ENCODE data around the gene ZNF469.

The ZNF469 gene

GRCh38 chr16:88430524-88431446, 48.0 kb downstream of the ZNF469 start:
- no peak for DNase-seq

- DNase-seq, result no peak
These were observed 48.9 kb downstream of the ZNF469 start for GRCh38 chr16:88431651-88432050.

DNA sequence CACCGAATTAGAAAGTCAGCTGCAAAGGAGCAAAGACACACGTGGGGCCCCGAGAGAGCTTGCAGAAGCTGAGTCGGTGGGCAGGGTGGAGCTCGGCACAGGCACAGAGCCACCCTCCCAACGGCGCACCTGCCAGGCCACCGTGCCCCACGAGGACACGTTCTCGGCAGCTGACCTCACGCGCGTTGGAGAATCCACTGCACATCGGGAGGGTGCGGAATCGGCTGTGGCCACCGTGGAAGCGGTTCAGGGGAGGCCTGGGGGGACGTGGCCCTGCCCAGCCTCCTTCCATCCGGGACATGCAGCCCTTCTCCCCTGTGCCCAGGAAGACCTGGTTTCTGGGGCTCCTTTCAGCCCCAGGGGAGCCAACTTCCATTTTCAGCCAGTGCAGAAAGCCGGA, 49.4 kb downstream of the ZNF469 start:
- no peak for DNase-seq

All from amniotic stem cell (primary cell).